Breast epithelium (tissue), 3 donors: Measurements from ENCODE around the gene SPINT4.

Experiments used
- POLR2A ChIP-seq: fragments of 450-650 bp; IDR thresholded peaks from one replicate; pipeline ENCODE4 v1.6.1; 2016; ENCODE audit warnings: antibody characterized with exemption, mild to moderate bottlenecking, moderate library complexity
- POLR2AphosphoS5 ChIP-seq, 3 donors: sonication (generic); formaldehyde crosslinking; IDR thresholded peaks; one replicate each; pipeline ENCODE4 v1.6.1; 2017; ENCODE audit warnings: antibody characterized with exemption in 3 of 3
- TF ChIP-seq, protein P1 (sequence below), 3 donors: fragments of 450-650 bp; IDR thresholded peaks; one replicate each; pipeline ENCODE4 v1.5.1; 2016 to 2017; ENCODE audit warnings: antibody characterized with exemption in 3 of 3, mild to moderate bottlenecking in 3 of 3, moderate library complexity in 3 of 3

DNA sequence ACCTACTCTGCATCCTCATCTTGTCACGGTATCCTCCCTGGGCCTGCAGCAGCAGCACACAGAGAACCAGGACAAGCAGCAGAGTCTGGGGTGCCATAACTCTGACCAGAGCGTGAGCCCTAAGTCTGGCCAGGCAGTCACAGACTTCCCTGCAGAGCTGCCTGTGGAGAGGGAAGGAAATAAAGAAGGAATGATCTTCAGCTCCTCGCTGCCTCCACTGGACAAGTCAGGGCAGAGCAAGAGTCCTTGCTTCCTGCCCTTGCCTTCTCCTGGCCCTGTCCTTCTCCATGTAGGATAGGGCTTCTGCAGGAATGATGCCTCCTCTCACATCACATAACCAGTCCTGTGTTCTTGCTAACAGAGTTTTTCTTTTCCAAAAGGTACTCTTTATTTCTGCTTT lies 36.3 kb upstream of the SPINT4 start:
- TF ChIP-seq, protein P1, sequence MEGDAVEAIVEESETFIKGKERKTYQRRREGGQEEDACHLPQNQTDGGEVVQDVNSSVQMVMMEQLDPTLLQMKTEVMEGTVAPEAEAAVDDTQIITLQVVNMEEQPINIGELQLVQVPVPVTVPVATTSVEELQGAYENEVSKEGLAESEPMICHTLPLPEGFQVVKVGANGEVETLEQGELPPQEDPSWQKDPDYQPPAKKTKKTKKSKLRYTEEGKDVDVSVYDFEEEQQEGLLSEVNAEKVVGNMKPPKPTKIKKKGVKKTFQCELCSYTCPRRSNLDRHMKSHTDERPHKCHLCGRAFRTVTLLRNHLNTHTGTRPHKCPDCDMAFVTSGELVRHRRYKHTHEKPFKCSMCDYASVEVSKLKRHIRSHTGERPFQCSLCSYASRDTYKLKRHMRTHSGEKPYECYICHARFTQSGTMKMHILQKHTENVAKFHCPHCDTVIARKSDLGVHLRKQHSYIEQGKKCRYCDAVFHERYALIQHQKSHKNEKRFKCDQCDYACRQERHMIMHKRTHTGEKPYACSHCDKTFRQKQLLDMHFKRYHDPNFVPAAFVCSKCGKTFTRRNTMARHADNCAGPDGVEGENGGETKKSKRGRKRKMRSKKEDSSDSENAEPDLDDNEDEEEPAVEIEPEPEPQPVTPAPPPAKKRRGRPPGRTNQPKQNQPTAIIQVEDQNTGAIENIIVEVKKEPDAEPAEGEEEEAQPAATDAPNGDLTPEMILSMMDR (IDR thresholded peaks at IDR 0.05), result no peak
- no peak for TF ChIP-seq POLR2AphosphoS5 (IDR thresholded peaks at IDR 0.05)
- no peak for TF ChIP-seq POLR2A
